ENCODE measurements around the gene CFL2. TPM values are rescaled to one million over a fixed set of nuclear protein-coding genes. Genes with fewer than 3 reads are reported as not detected.

CFL2 gene
- total RNA-seq, 1 donor from 2014 or later, result 110 TPM

- Histone ChIP-seq H4K20me1 (ENCODE audit: insufficient read depth, low read length) (no peaks in the 10 kb centered on the region), H3K36me3 (ENCODE audit: insufficient read depth, low read length) (no peaks in the 10 kb centered on the region), H3K9me3 (ENCODE audit: insufficient read depth, low read depth, low read length) (no peaks in the 10 kb centered on the region), H3K4me1 (ENCODE audit: insufficient read depth, low read length) (no peaks in the 10 kb centered on the region), H2AFZ (ENCODE audit: low read depth, low read length) (no peak overlapping the region), H3K9ac (ENCODE audit: low read length) (no peak overlapping the region), H3K27me3 (ENCODE audit: insufficient read depth, low read length) (no peaks in the 10 kb centered on the region), H3K4me3 (ENCODE audit: insufficient read depth, low read depth, low read length) (no peak overlapping the region), H3K27ac (ENCODE audit: low read depth, low read length) (no peak overlapping the region), H3K79me2 (ENCODE audit: insufficient read depth, low read length) (no peaks in the 10 kb centered on the region), H3K4me2 (ENCODE audit: low read length) (peak overlapping the region; percentile 22)
- Mint-ChIP-seq H3K9me3 (ENCODE audit: unreplicated experiment) (peaks cover 4% of the 10 kb centered on the region), H3K4me3 (ENCODE audit: unreplicated experiment) (no peak overlapping the region), H3K36me3 (ENCODE audit: low read depth, unreplicated experiment) (no peaks in the 10 kb centered on the region), H3K4me1 (ENCODE audit: low read depth, unreplicated experiment) (no peaks in the 10 kb centered on the region), H3K27me3 (ENCODE audit: low read depth, unreplicated experiment) (no peaks in the 10 kb centered on the region), H3K27ac (ENCODE audit: unreplicated experiment) (no peak overlapping the region)
- FAIRE-seq (no peak), DNase-seq (ENCODE audit: low read depth) (no peak)
- TF ChIP-seq CTCF (IDR thresholded peaks at IDR 0.05; ENCODE audit: insufficient read depth, low read depth, low read length), result no peak
- no peak for TF ChIP-seq EZH2 (IDR thresholded peaks at IDR 0.05; ENCODE audit: insufficient read depth, low read length)
Observed at GRCh38 chr14:34692898-34693227, 21.5 kb downstream of the CFL2 start.

GRCh38 chr14:34692348-34692747 lies 22.0 kb downstream of the CFL2 start:
- Mint-ChIP-seq H3K27ac (ENCODE audit: unreplicated experiment) (no peak overlapping the region), H3K27me3 (ENCODE audit: low read depth, unreplicated experiment) (no peaks in the 10 kb centered on the region), H3K4me1 (ENCODE audit: low read depth, unreplicated experiment) (no peaks in the 10 kb centered on the region), H3K9me3 (ENCODE audit: unreplicated experiment) (peaks cover 4% of the 10 kb centered on the region), H3K36me3 (ENCODE audit: low read depth, unreplicated experiment) (no peaks in the 10 kb centered on the region), H3K4me3 (ENCODE audit: unreplicated experiment) (no peak overlapping the region)
- Histone ChIP-seq H3K4me1 (ENCODE audit: insufficient read depth, low read length) (no peaks in the 10 kb centered on the region), H3K79me2 (ENCODE audit: insufficient read depth, low read length) (no peaks in the 10 kb centered on the region), H3K4me2 (ENCODE audit: low read length) (no peak overlapping the region), H3K9me3 (ENCODE audit: insufficient read depth, low read depth, low read length) (no peaks in the 10 kb centered on the region), H3K9ac (ENCODE audit: low read length) (no peak overlapping the region), H2AFZ (ENCODE audit: low read depth, low read length) (no peak overlapping the region), H3K36me3 (ENCODE audit: insufficient read depth, low read length) (no peaks in the 10 kb centered on the region), H3K4me3 (ENCODE audit: insufficient read depth, low read depth, low read length) (no peak overlapping the region), H4K20me1 (ENCODE audit: insufficient read depth, low read length) (no peaks in the 10 kb centered on the region), H3K27ac (ENCODE audit: low read depth, low read length) (no peak overlapping the region), H3K27me3 (ENCODE audit: insufficient read depth, low read length) (no peaks in the 10 kb centered on the region)
- TF ChIP-seq EZH2 (IDR thresholded peaks at IDR 0.05; ENCODE audit: insufficient read depth, low read length) (no peak), CTCF (IDR thresholded peaks at IDR 0.05; ENCODE audit: insufficient read depth, low read depth, low read length) (no peak)
- FAIRE-seq (no peak), DNase-seq (ENCODE audit: low read depth) (no peak)

GRCh38 chr14:34691206-34691605 lies 23.2 kb downstream of the CFL2 start:
- Mint-ChIP-seq H3K4me3 (ENCODE audit: unreplicated experiment) (no peak overlapping the region), H3K9me3 (ENCODE audit: unreplicated experiment) (peaks cover 4% of the 10 kb centered on the region), H3K4me1 (ENCODE audit: low read depth, unreplicated experiment) (no peaks in the 10 kb centered on the region), H3K27me3 (ENCODE audit: low read depth, unreplicated experiment) (no peaks in the 10 kb centered on the region), H3K27ac (ENCODE audit: unreplicated experiment) (no peak overlapping the region), H3K36me3 (ENCODE audit: low read depth, unreplicated experiment) (no peaks in the 10 kb centered on the region)
- H3K36me3 ChIP-seq (ENCODE audit: insufficient read depth, low read length), result no peaks in the 10 kb centered on the region
- no peak overlapping the region for H3K4me3 ChIP-seq (ENCODE audit: insufficient read depth, low read depth, low read length)
- DNase-seq (ENCODE audit: low read depth), result no peak
- no peaks in the 10 kb centered on the region for H3K79me2 ChIP-seq (ENCODE audit: insufficient read depth, low read length)
- H4K20me1 ChIP-seq (ENCODE audit: insufficient read depth, low read length), result no peaks in the 10 kb centered on the region
- H3K27me3 ChIP-seq (ENCODE audit: insufficient read depth, low read length), result no peaks in the 10 kb centered on the region
- no peak overlapping the region for H2AFZ ChIP-seq (ENCODE audit: low read depth, low read length)
- FAIRE-seq, result no peak
- no peaks in the 10 kb centered on the region for H3K4me1 ChIP-seq (ENCODE audit: insufficient read depth, low read length)
- H3K9ac ChIP-seq (ENCODE audit: low read length), result no peak overlapping the region
- H3K9me3 ChIP-seq (ENCODE audit: insufficient read depth, low read depth, low read length), result no peaks in the 10 kb centered on the region
- TF ChIP-seq EZH2 (IDR thresholded peaks at IDR 0.05; ENCODE audit: insufficient read depth, low read length) (no peak), CTCF (IDR thresholded peaks at IDR 0.05; ENCODE audit: insufficient read depth, low read depth, low read length) (no peak)
- no peak overlapping the region for H3K4me2 ChIP-seq (ENCODE audit: low read length)
- H3K27ac ChIP-seq (ENCODE audit: low read depth, low read length), result no peak overlapping the region

Measured in astrocyte (in vitro differentiated cells and primary cell).